ENCODE results near the gene MAP3K12. TPM values are rescaled to one million over a fixed set of nuclear protein-coding genes. Genes with fewer than 3 reads are reported as not detected.

Gene MAP3K12
- total and polyA plus RNA-seq, 2 of the 8 experiments (the other 6 are each of a cell fraction or from before 2014, with no cell fraction given): 23.4 to 42.7 TPM

- TF ChIP-seq KDM4A (IDR thresholded peaks at IDR 0.05; ENCODE audit: low read depth, low read length, severe bottlenecking): no peak
- TF ChIP-seq EZH2 (IDR thresholded peaks at IDR 0.05; ENCODE audit: low read depth, low read length, severe bottlenecking): no peak
These were observed 34.2 kb upstream of the MAP3K12 start (continued) for GRCh38 chr12:53533471-53533870.
